ENCODE measurements around the gene FBXW4. TPM values are rescaled to one million over a fixed set of nuclear protein-coding genes. Genes with fewer than 3 reads are reported as not detected.

FBXW4 gene
- polyA plus RNA-seq, 1 of the 3 experiments (the other 2 are of a cell fraction) = 27.6 TPM

- no peak overlapping the region for H3K9ac ChIP-seq
- no peaks in the 10 kb centered on the region for H3K79me2 ChIP-seq (ENCODE audit: insufficient read depth)
- H3K27me3 ChIP-seq (ENCODE audit: insufficient read depth) = no peaks in the 10 kb centered on the region
- CTCF ChIA-PET = interaction anchor here (0.6 to 2.1 kb wide), 5 partner anchors 44 to 126 kb away, joined by 3 to 6 read pairs (median 4); no protein-coding TSS in a partner anchor
- no peaks in the 10 kb centered on the region for H3F3A ChIP-seq (replicated peaks; ENCODE audit: insufficient read depth)
- H3K4me3 ChIP-seq (ENCODE audit: low read depth in 2 of 2, low read length in 1 of 2) = no peak overlapping the region
- H3K4me1 ChIP-seq (ENCODE audit: control insufficient read depth in 1 of 2, insufficient read depth in 2 of 2, low read depth in 1 of 2, low read length in 1 of 2) = no peaks in the 10 kb centered on the region
- H3K9me2 ChIP-seq = no peaks in the 10 kb centered on the region
- TF ChIP-seq ELF1 (IDR thresholded peaks at IDR 0.05) = no peak
- no peak for TF ChIP-seq TCF12 (IDR thresholded peaks at IDR 0.05)
- TF ChIP-seq USF1 (IDR thresholded peaks at IDR 0.05; ENCODE audit: borderline replicate concordance, low read depth) = no peak
- TF ChIP-seq FOSL2 (IDR thresholded peaks at IDR 0.05; ENCODE audit: borderline replicate concordance, low read depth) = no peak
- TF ChIP-seq FOXJ3 (CRISPR knock-in tag; IDR thresholded peaks at IDR 0.05) = no peak
- no peak for TF ChIP-seq SMC3 (IDR thresholded peaks at IDR 0.05; ENCODE audit: low read depth, low read length)
- 86% methylated on average over 6 of the region's 6 CpGs for WGBS (ENCODE audit: low lambda C conversion rate)
- no peak overlapping the region for H2AFZ ChIP-seq (ENCODE audit: low read depth)
- no peak for DNase-seq
- H3K9me3 ChIP-seq = no peaks in the 10 kb centered on the region
- peaks cover 9 to 45% of the 10 kb centered on the region in 2 experiments for H3K36me3 ChIP-seq (replicated peaks in 1 of 2; ENCODE audit: control insufficient read depth in 1 of 2, insufficient read depth in 2 of 2, low read length in 1 of 2)
- H4K20me1 ChIP-seq (ENCODE audit: insufficient read depth) = no peaks in the 10 kb centered on the region
- POLR2A ChIA-PET = interaction anchor here (0.6 kb wide), 1 partner anchor 861 kb away, joined by 3 read pairs; no protein-coding TSS in a partner anchor
- no peak overlapping the region for H3K27ac ChIP-seq (ENCODE audit: low read depth in 2 of 2, low read length in 1 of 2)
- H3K4me2 ChIP-seq = no peak overlapping the region
Observed at GRCh38 chr10:101655570-101655969, 39.4 kb downstream of the FBXW4 start.

GRCh38 chr10:101653536-101653935 lies 41.4 kb downstream of the FBXW4 start:
- 97% methylated on average over 8 of the region's 8 CpGs for WGBS (ENCODE audit: low lambda C conversion rate)
- H3K79me2 ChIP-seq (ENCODE audit: insufficient read depth) = no peaks in the 10 kb centered on the region
- DNase-seq = no peak
- ChIA-PET CTCF (interaction anchor here (1.1 kb wide), 1 partner anchor 8 kb away, joined by 3 read pairs; no protein-coding TSS in a partner anchor), POLR2A (no interaction called here)
- H3K9me3 ChIP-seq = no peaks in the 10 kb centered on the region
- H3K9me2 ChIP-seq = no peaks in the 10 kb centered on the region
- H2AFZ ChIP-seq (ENCODE audit: low read depth) = no peak overlapping the region
- H3K4me2 ChIP-seq = no peak overlapping the region
- no peak overlapping the region for H3K27ac ChIP-seq (ENCODE audit: low read depth in 2 of 2, low read length in 1 of 2)
- no peak overlapping the region for H3K4me3 ChIP-seq (ENCODE audit: low read depth in 2 of 2, low read length in 1 of 2)
- H3K36me3 ChIP-seq (replicated peaks in 1 of 2; ENCODE audit: control insufficient read depth in 1 of 2, insufficient read depth in 2 of 2, low read length in 1 of 2) = peaks cover 6 to 37% of the 10 kb centered on the region in 2 experiments
- TF ChIP-seq FOXJ3 (CRISPR knock-in tag; IDR thresholded peaks at IDR 0.05) (no peak), ZBTB33 (IDR thresholded peaks at IDR 0.05; ENCODE audit: borderline replicate concordance, low read depth) (no peak), ELF1 (IDR thresholded peaks at IDR 0.05) (no peak), USF2 (IDR thresholded peaks at IDR 0.05; ENCODE audit: borderline replicate concordance, low read depth, low read length) (no peak), FOSL2 (IDR thresholded peaks at IDR 0.05; ENCODE audit: borderline replicate concordance, low read depth) (no peak), POLR2AphosphoS5 (IDR thresholded peaks at IDR 0.05; ENCODE audit: low read depth, low read length) (no peak), IRF3 (IDR thresholded peaks at IDR 0.05; ENCODE audit: low read depth, low read length) (no peak), TCF12 (IDR thresholded peaks at IDR 0.05) (no peak), USF1 (IDR thresholded peaks at IDR 0.05; ENCODE audit: borderline replicate concordance, low read depth) (no peak), JUND (IDR thresholded peaks at IDR 0.05) (no peak), RCOR1 (IDR thresholded peaks at IDR 0.05; ENCODE audit: low read length) (no peak), TEAD4 (IDR thresholded peaks at IDR 0.05; ENCODE audit: borderline replicate concordance, insufficient read depth) (no peak), EZH2phosphoT487 (IDR thresholded peaks at IDR 0.05; ENCODE audit: borderline replicate concordance, low read depth) (no peak), MXI1 (IDR thresholded peaks at IDR 0.05; ENCODE audit: low read depth, low read length) (no peak), RFX5 (IDR thresholded peaks at IDR 0.05; ENCODE audit: low read length) (no peak)
- no peak overlapping the region for H3K9ac ChIP-seq
- H3K27me3 ChIP-seq (ENCODE audit: insufficient read depth) = no peaks in the 10 kb centered on the region
- no peaks in the 10 kb centered on the region for H4K20me1 ChIP-seq (ENCODE audit: insufficient read depth)
- H3F3A ChIP-seq (replicated peaks; ENCODE audit: insufficient read depth) = no peaks in the 10 kb centered on the region
- no peaks in the 10 kb centered on the region for H3K4me1 ChIP-seq (ENCODE audit: control insufficient read depth in 1 of 2, insufficient read depth in 2 of 2, low read depth in 1 of 2, low read length in 1 of 2)
